GM18909 (cell line): ENCODE results near the gene DNAH14.
"Not testable (repeated sequence)": the region's sequence is repeated elsewhere in the genome, so short reads cannot be mapped to it uniquely, and the experiment has no call there.

Experiments used
- ATAC-seq: cut with Tn5 transposase; IDR thresholded peaks from one replicate; pipeline ENCODE4 v1.9.1; 2021; ENCODE audit warnings: mild to moderate bottlenecking; ENCODE audit not compliant: unreplicated experiment, poor library complexity

DNAH14 gene

DNA sequence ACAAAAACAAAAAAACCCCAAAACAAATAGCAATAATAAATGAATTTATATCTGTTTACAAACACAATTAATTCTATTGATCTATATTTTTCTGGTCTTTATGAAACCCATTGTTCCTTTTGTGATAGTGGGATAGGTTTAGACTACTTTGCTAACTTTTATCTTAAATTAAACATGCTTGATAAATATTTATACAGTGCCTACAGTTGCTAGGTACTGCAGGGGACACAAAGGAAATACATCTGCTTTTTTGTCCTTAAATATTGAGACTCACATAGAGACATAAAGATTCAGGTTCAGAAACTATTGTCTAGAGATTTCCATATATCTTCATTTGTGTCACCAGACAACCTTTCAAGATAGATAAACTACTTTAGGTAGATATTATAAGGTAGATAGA lies 8.5 kb upstream of the DNAH14 start:
- ATAC-seq, result no peak

DNA sequence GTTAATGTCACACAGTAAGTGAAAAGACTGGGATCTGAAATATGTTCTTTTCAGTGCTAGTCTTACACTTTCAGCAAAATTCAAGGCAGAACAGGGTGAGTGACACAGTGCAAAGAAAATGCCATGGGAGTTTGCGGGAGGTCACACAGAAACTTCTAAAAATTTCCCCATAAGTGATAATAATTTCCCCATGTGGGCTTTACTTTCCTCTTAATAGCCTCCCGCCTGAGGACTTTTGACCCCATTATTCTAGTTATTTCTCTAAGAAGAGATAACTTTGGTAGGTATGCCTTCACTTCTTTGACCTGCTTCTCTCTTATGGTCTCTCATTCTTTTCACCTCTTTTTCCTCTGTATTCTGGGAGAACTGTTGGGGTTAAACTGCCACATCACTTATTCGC lies 8.1 kb upstream of the DNAH14 start:
- no peak for ATAC-seq

DNA sequence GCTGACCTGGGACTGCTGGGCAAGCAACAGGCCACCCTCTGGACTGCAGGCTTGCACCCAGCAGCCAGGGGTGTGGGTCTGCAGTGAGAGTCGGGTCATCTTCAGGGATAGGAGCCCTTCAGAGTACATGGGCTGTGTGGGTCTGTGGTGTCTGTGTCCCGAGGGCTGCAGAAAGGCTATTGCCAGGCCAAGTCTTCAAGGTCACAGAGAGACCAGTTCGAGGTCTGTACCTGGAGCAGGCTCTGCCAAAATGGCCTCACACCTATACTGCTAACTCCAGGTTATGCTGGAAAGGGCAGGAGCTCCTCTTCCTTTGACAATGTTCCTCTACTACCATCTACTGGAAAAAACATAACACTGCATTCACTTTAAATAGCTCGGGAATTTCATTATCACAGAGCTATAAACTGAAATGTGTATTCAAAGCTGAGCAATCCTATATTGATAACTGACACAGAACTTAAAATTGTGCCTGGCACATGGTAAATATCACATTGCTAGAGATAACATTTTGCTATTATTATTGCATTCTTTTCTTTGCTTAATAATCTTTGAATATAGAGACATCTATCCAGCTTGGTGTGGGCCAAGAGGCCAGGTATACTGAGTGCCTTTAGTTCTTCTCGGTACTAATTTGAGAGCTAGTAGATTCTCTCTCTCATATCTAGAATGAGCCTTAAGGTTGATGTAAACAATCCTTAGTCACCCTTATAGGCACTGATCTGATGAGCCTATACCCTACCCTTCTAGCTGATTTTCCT lies 6.9 kb upstream of the DNAH14 start:
- peak; percentile 72 for ATAC-seq

DNA sequence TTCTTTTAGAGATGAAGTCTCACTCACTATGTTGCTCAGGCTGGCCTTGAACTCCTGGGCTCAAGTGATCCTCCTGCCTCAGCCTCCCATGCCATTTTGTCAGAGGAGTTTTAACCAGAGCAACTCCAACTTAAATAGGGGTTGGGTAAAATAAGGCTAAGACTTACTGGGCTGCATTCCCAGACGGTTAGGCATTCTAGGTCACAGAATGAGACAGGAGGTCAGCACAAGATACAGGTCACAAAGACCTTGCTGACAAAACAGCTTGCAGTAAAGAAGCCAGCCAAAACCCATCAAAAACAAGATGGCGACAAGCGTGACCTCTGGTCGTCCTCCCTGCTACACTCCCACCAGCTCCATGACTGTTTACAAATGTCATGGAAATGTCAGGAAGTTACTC lies 5.7 kb upstream of the DNAH14 start:
- ATAC-seq, result no peak

DNA sequence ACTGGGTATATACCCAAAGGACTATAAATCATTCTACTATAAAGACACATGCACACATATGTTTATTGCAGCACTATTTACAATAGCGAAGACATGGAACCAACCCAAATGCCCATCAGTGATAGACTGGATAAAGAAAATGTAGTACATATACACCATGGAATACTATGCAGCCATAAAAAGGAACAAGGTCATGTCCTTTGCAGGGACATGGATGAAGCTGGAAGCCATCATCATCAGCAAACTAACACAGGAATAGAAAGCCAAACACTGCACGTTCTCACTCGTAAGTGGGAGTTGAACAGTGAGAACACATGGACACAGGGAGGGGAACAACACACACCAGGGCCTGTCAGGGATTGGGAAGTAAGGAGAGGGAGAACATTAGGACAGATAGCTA lies 1.8 kb upstream of the DNAH14 start:
- not testable (repeated sequence) for ATAC-seq

DNA sequence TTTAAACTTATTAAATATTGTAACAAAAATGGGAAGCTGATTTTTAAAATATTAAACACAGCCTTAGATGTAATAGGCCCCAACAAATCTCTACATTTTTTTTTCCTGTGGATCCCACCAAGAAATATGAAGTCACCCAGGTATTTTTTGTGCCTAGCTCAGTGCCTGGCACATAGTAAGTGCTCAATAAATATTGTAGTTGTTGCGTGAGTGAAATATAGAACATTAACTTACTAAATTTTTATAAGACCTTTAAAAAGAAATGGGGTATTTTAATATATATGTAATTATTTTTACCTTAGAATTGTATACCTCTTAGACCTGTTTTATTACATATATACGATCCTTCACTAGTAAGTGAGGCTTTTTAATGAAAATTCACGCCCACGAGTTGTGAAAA lies 569 bp upstream of the DNAH14 start:
- no peak for ATAC-seq

DNA sequence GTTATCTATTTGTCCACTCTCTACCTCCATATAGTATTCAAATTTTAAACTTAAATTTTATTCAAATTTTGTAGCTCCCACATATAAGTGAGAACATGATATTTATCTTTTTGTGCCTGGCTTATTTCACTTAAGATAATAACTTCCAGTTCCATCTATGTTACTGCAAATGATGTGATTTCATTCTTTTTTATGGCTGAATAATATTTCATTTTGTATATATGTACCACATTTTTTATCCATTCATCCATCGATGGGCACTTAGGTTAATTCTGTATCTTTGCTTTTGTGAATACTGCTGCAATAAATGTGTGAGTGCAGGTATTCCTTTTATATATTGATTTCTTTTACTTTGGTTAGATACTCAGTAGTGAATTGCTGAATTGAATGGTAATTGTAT lies 2.1 kb downstream of the DNAH14 start:
- ATAC-seq, result no peak

DNA sequence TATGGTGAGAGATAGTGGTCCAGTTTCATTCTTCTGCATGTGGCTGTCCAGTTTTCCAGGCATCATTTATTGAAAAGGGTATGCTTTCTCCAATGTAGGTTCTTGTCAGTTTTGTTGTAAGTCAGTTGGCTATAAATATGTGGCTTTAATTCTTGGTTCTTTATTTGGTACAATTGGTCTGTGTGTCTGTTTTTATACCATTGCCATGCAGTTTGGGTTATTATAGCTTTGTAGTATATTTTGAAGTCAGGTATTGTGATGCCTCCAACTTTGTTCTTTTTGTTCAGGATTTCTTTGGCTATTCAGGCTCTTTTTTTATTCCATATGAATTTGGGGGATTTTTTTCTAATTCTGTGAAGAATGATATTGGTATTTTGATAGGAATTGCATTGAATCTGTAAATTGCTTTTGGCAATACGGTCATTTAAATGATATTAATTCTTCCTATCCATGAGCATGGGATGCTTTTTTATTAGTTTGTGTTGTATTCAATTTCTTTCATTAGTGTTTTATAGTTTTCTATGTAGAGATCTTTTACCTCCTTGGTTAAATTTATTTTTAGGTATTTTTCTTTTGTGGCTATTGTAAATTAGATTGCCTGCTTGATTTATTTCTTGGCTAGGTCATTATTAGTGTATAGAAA lies 3.3 kb downstream of the DNAH14 start:
- ATAC-seq, result no peak

DNA sequence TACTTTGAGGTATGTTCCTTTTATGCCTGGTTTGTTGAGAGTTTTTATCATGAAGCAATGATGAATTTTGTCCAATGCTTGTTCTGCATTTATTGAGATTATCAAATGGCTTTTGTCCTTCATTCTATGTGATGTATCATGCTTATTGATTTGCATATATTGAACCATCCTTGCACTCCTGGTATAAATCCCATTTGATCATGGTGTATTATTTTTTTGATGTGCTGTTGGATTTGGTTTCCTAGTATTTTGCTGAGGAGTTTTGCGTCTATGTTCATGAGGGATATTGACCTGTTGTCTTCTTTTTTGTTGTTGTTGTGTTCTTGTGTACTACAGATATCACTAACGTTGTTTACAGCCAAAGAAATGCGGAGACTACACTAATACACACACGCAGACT lies 4.1 kb downstream of the DNAH14 start:
- ATAC-seq, result no peak

DNA sequence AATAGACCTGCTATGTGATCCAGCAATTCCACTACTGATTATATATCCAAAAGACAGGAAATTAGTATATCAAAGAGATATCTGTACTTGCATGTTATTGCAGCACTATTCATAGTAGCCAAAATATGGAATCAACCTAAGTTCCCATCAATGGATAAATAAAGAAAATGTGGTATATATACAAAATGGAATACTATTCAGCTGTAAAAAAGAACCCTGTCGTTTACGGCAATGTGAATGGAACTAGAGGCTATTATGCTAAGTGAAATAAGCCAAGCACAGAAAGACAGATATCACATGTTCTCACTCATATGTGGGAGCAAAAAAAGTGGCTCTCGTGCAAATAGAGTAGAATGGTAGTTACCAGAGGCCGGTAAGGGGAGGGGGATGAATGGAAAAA lies 9.2 kb downstream of the DNAH14 start:
- no peak for ATAC-seq

DNA sequence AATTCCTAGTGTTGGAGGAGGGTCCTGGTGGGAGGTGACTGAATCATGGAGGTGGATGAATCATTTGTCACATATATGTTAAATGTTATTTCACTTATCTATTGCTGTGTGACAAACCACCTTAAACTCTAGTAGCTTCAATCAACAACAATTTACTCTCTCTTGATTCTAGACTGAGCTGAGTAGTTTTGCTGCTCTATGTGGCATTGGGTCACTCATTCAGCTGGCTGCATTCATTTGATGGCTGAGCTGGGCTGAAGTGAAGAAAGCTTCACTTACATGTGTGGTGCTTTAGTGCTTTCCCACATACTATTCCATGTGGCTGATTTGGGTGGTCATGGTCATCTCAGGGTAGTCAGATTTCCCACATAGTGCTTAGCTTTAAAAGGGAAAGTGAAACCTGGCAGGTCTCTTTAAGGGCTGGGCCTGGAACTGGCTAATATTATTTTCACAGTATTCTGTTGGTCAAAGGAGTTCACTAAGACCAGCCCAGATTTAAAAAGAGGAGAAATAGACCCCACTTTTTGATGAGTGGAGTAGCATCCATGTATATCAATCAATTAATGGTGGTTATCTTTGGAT lies 10.5 kb downstream of the DNAH14 start:
- ATAC-seq, result no peak

DNA sequence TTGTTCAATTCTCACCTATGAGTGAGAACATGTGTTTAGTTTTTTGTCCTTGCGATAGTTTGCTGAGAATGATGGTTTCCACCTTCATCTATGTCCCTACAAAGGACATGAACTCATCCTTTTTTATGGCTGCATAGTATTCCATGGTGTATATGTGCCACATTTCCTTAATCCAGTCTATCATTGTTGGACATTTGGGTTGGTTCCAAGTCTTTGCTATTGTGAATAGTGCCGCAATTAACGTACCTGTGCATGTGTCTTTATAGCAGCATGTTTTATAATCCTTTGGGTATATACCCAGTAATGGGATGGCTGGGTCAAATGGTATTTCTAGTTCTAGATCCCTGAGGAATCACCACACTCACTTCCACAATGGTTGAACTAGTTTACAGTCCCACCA lies 11.3 kb downstream of the DNAH14 start:
- ATAC-seq, result not testable (repeated sequence)

DNA sequence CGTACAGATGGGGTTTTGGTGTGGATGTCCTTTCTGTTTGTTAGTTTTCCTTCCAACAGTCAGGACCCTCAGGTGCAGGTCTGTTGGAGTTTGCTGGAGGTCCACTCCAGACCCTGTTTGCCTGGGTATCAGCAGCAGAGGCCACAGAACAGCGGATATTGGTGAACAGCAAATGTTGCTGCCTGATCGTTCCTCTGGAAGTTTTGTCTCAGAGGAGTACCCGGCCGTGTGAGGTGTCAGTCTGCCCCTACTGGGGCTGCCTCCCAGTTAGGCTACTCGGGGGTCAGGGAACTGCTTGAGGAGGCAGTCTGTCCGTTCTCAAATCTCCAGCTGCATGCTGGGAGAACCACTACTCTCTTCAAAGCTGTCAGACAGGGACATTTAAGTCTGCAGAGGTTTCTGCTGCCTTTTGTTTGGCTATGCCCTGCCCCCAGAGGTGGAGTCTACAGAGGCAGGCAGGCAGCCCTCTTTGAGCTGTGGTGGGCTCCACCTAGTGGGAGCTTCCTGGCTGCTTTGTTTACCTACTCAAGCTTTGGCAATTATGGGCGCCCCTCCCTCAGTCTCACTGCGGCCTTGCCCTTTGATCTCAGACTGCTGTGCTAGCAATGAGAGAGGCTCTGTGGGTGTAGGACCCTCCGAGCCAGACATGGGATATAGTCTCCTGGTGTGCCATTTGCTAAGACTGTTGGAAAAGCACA lies 16.3 kb downstream of the DNAH14 start:
- not testable (repeated sequence) for ATAC-seq

DNA sequence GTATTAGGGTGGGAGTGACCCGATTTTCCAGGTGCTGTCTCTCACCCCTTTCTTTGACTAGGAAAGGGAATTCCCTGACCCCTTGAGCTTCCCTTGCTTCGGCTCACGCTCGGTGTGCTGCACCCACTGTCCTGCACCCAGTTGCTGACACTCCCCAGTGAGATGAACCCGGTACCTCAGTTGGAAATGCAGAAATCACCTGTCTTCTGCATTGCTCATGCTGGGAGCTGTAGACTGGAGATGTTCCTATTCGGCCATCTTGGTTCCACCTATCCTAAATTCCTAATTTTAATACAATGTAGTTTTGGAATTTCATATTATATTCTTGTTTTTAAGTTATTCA lies 16.8 kb downstream of the DNAH14 start:
- not testable (repeated sequence) for ATAC-seq

DNA sequence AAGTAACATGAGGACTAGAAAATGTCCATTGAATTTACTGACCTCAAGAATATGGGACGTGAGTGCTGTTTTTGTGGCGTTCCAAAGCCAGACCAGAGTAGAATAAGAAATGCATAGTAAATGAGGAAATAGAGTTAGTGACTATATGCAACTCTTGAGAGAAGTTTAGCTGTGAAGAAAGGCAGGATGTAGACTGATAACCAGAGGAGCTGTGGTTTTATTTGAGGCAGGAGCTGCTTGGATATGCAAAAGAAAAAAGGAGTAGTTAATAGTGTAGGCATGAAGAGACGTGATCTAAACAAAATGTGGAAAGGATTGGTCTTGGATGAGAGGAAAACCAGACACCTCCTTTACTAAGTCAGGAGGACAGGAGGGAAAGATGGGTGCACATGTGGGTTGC lies 28.2 kb downstream of the DNAH14 start:
- no peak for ATAC-seq

DNA sequence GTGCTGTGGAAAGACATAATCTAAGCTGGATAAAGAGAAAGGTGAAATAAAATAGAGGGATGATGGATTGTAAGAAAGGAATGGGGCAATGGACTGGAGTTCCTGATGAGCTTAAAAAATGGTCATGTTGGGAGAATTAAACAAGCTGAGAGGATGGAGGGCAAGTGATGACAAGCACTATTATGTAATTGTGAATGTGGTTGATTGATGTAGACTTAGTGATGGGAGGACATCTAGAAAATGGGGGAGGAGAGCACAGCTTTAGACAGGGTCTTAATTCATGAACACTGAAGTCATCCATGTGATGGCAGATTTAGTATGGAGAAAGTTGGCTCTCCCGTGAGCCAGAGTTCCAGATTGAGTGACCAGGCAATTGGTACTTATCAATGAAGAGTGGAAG lies 29.0 kb downstream of the DNAH14 start:
- no peak for ATAC-seq

DNA sequence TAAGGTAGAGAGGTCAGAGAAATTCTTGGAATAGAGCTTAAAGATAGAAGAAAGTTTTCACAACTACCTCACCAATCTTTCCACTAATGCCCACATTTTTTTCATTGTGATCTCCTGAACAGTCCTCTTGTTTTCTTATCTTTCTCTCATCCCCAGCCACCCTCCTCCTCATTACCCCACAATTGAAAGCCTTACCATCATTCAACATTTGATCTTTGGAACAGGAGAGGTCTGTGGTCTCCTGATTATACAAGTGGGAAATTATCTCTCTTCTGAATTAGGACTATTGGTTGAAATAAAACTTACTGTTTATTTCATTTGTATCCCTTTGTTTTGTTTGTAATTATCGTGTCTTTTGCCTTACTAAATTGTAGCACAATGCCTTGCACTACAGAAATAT lies 29.6 kb downstream of the DNAH14 start:
- no peak for ATAC-seq

DNA sequence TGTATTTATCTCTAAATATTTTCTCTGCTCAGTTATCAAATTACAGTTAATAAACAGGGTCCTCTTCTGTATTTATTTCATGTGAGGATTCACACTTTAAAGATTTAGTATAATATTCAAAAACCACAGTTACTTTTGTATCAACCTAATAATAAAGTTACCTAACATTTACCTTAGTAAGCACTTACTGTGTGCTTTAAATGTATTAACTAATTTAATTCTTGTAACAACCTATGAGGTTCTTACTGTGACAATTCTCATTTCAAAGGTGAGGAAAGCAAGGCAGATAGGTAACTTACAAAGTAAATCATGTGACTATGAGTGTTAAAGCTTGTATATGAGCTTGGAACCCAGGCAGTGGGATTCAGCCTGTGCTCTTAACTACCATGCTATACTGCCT lies 30.2 kb downstream of the DNAH14 start:
- ATAC-seq, result no peak

DNA sequence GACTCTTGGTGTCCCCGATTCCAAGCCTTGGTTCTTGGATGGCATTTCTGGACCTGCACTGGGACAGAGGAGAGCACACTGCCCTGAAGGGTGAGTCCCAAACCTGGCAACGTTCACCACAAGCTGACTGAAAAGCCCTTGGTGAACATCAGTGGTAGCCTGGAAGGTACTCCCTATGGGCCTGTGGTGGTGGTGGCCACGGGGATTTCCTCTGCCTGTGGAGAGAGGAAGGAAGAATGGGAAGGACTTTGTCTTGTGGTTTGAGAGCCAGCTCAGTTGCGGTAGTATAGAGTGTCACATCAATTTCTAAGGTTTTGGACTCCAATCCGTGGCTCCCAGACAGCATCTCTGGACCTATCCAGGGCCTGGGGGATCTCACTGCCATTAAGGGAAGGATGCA lies 50.7 kb downstream of the DNAH14 start:
- no peak for ATAC-seq

DNA sequence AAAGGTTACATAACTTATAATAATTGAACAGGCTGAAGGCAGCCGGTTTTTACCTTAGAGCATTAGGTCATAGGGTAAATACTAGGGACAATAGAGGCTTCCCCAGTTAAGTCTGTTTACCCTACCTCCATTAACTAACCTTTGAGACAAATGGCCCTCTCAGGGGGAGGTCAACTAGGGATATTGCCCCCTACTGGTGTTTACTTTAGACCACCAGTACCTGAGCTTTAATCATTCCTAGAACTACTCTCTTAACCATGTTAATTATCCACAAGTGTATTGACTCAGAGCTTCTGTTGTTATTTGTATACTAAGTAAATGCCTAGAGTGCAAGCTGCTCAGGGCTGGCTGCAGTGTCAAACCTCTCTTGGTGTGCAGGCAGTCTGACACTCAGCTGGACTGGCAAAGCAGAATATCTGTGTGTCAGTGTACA lies 52.5 kb downstream of the DNAH14 start:
- not testable (repeated sequence) for ATAC-seq

DNA sequence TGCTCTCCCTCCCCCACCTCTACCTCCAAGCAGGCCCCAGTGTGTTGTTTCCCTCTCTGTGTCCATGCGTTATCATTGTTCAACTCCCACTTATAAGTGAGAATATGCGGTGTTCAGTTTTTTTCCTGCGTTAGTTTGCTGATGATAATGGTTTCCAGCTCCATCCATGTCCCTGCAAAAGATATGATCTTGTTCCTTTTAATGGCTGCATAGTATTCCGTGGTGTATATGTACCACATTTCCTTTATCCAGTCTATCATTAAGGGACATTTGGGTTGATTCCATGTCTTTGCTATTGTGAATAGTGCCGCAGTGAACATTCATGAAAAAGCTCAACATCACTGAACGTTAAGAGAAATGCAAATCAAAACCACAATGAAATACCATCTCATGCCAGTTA lies 58.6 kb downstream of the DNAH14 start:
- no peak for ATAC-seq
